ENCODE data around the gene OTULINL. TPM values are rescaled to one million over a fixed set of nuclear protein-coding genes. Genes with fewer than 3 reads are reported as not detected.

The OTULINL gene
- total RNA-seq, 1 experiment from 2014 or later = 54.6 TPM

DNA sequence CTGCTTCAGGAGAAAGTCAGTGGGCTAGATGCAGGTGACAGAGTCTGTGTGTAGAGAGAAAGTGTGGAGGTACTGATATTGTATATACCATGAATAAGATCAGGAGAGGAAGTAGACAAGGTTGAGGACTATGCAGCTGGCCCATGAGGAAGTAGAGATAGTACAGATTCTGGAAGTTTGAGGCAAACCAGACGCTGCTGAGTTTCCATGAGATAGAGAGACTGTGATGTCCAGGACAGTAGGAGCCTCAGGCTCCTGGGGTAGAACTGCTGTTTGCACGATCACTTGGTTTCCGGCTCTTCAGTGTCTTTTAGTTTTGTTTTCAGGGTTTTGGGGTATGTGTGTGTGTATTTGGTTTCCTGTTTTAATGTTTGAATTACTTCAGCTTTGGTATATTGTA lies 13.6 kb downstream of the OTULINL start:
- Histone ChIP-seq H3K36me3 (ENCODE audit: low read depth, low read length) (peaks cover 27% of the 10 kb centered on the region), H3K9me2 (replicated peaks; ENCODE audit: low read length) (no peaks in the 10 kb centered on the region), H3K9me3 (ENCODE audit: low read length) (no peaks in the 10 kb centered on the region), H3K27ac (ENCODE audit: low read length) (no peak overlapping the region), H3F3A (ENCODE audit: low read length, unreplicated experiment) (no peaks in the 10 kb centered on the region), H3K27me3 (ENCODE audit: low read length) (no peaks in the 10 kb centered on the region), H3K79me2 (ENCODE audit: low read length) (peaks cover 100% of the 10 kb centered on the region), H3K4me3 (ENCODE audit: low read length) (no peak overlapping the region), H3K9ac (ENCODE audit: low read length) (no peak overlapping the region), H3K4me2 (ENCODE audit: low read length) (no peak overlapping the region), H4K20me1 (ENCODE audit: low read length) (peaks cover 82% of the 10 kb centered on the region), H2AFZ (ENCODE audit: low read length) (no peak overlapping the region), H3K4me1 (ENCODE audit: insufficient read depth, low read length) (peaks cover 26% of the 10 kb centered on the region)
- POLR2A ChIA-PET (ENCODE audit: unreplicated experiment) = no interaction called here
- CTCF ChIA-PET = no interaction called here
- ATAC-seq = no peak
- BruUV-seq (replicated peaks) = no TSS peak
- TF ChIP-seq EZH2 (IDR thresholded peaks at IDR 0.05; ENCODE audit: low read length, unreplicated experiment) (no peak), EZH2phosphoT487 (IDR thresholded peaks at IDR 0.05; ENCODE audit: borderline replicate concordance, low read length) (no peak)
- TF ChIP-seq, protein P1, sequence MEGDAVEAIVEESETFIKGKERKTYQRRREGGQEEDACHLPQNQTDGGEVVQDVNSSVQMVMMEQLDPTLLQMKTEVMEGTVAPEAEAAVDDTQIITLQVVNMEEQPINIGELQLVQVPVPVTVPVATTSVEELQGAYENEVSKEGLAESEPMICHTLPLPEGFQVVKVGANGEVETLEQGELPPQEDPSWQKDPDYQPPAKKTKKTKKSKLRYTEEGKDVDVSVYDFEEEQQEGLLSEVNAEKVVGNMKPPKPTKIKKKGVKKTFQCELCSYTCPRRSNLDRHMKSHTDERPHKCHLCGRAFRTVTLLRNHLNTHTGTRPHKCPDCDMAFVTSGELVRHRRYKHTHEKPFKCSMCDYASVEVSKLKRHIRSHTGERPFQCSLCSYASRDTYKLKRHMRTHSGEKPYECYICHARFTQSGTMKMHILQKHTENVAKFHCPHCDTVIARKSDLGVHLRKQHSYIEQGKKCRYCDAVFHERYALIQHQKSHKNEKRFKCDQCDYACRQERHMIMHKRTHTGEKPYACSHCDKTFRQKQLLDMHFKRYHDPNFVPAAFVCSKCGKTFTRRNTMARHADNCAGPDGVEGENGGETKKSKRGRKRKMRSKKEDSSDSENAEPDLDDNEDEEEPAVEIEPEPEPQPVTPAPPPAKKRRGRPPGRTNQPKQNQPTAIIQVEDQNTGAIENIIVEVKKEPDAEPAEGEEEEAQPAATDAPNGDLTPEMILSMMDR (conservative IDR thresholded peaks at IDR 0.05; ENCODE audit: low read depth, low read length) = no peak
- intact Hi-C loops (cut with micrococcal nuclease) = no loop called here
- no peak for DNase-seq

DNA sequence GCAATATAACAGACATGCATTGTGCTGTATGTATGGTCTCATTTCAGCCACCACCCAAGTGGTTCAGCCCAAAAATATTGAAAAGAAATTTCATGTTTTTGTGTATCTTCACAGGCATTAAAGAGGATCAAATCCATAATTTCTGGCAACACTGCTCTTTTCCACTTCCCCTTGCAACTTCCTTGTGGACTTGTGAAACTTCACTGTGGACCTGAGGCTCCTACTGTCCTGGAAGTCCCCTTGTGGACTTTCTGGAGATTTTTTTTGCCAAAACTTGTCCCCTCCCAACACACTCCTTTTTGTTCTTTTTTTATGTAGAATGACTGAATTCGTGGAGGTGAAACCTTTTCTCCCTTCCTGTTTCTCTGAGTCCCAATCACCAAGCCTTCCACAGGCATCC lies 14.3 kb downstream of the OTULINL start:
- H3K36me3 ChIP-seq (ENCODE audit: low read depth, low read length) = peaks cover 30% of the 10 kb centered on the region
- ChIA-PET POLR2A (ENCODE audit: unreplicated experiment) (no interaction called here), CTCF (no interaction called here)
- H3K9me3 ChIP-seq (ENCODE audit: low read length) = no peaks in the 10 kb centered on the region
- peaks cover 19% of the 10 kb centered on the region for H3K4me1 ChIP-seq (ENCODE audit: insufficient read depth, low read length)
- ATAC-seq (no peak), DNase-seq (no peak)
- H3K9me2 ChIP-seq (replicated peaks; ENCODE audit: low read length) = no peaks in the 10 kb centered on the region
- no peaks in the 10 kb centered on the region for H3K27me3 ChIP-seq (ENCODE audit: low read length)
- intact Hi-C loops (cut with micrococcal nuclease) = no loop called here
- no peak overlapping the region for H3K27ac ChIP-seq (ENCODE audit: low read length)
- TF ChIP-seq EZH2 (IDR thresholded peaks at IDR 0.05; ENCODE audit: low read length, unreplicated experiment) = no peak
- TF ChIP-seq, protein P1 (conservative IDR thresholded peaks at IDR 0.05; ENCODE audit: low read depth, low read length) = 0 out of 2 replicates have a peak, but pooled peaks have one; percentile 7
- no peak overlapping the region for H3K9ac ChIP-seq (ENCODE audit: low read length)
- H4K20me1 ChIP-seq (ENCODE audit: low read length) = peaks cover 75% of the 10 kb centered on the region
- no TSS peak for BruUV-seq (replicated peaks)
- H2AFZ ChIP-seq (ENCODE audit: low read length) = no peak overlapping the region
- peaks cover 93% of the 10 kb centered on the region for H3K79me2 ChIP-seq (ENCODE audit: low read length)
- H3F3A ChIP-seq (ENCODE audit: low read length, unreplicated experiment) = no peaks in the 10 kb centered on the region
- no peak overlapping the region for H3K4me2 ChIP-seq (ENCODE audit: low read length)
- H3K4me3 ChIP-seq (ENCODE audit: low read length) = no peak overlapping the region

DNA sequence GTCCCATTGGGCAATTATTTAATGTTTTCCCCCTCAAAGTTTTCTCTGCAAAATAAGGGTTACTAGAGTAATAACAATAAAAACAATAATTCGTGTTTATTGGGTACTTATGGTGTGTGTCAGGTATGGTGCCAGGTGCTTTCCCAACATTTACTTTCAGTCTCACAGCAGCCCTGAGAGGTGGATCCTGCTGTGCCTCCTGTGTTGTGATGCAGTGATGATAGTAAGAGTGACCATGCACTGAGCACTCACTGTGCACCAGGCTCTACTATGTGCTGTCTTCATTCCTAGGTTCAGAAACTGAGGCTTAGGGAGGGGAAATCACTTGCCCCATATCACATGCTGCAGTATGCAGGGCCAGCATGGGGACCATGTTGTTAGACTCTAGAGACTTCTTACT lies 15.5 kb downstream of the OTULINL start:
- Histone ChIP-seq H3K9ac (ENCODE audit: low read length) (no peak overlapping the region), H2AFZ (ENCODE audit: low read length) (no peak overlapping the region), H3K4me2 (ENCODE audit: low read length) (no peak overlapping the region), H3K9me3 (ENCODE audit: low read length) (no peaks in the 10 kb centered on the region), H3K4me3 (ENCODE audit: low read length) (no peak overlapping the region), H3F3A (ENCODE audit: low read length, unreplicated experiment) (no peaks in the 10 kb centered on the region), H3K36me3 (ENCODE audit: low read depth, low read length) (peaks cover 37% of the 10 kb centered on the region), H3K4me1 (ENCODE audit: insufficient read depth, low read length) (peaks cover 7% of the 10 kb centered on the region; the same call in 1 of the 2 replicates), H3K79me2 (ENCODE audit: low read length) (peaks cover 81% of the 10 kb centered on the region), H3K27ac (ENCODE audit: low read length) (no peak overlapping the region), H4K20me1 (ENCODE audit: low read length) (peaks cover 63% of the 10 kb centered on the region), H3K9me2 (replicated peaks; ENCODE audit: low read length) (no peaks in the 10 kb centered on the region), H3K27me3 (ENCODE audit: low read length) (no peaks in the 10 kb centered on the region)
- ChIA-PET POLR2A (ENCODE audit: unreplicated experiment) (no interaction called here), CTCF (no interaction called here)
- DNase-seq (no peak), ATAC-seq (no peak)
- intact Hi-C loops (cut with micrococcal nuclease) = no loop called here
- BruUV-seq (replicated peaks) = no TSS peak
- TF ChIP-seq, protein P1 (conservative IDR thresholded peaks at IDR 0.05; ENCODE audit: low read depth, low read length) = no peak
- TF ChIP-seq EZH2 (IDR thresholded peaks at IDR 0.05; ENCODE audit: low read length, unreplicated experiment) (no peak), EZH2phosphoT487 (IDR thresholded peaks at IDR 0.05; ENCODE audit: borderline replicate concordance, low read length) (no peak)
